GM19043 (cell line): Measurements from ENCODE around the gene CEP162.
"Not testable (repeated sequence)": the region's sequence is repeated elsewhere in the genome, so short reads cannot be mapped to it uniquely, and the experiment has no call there.

Experiments used
- ATAC-seq: cut with Tn5 transposase; IDR thresholded peaks from one replicate; pipeline ENCODE4 v1.9.1; 2021; ENCODE audit warnings: low read depth; ENCODE audit not compliant: unreplicated experiment

The CEP162 gene

DNA sequence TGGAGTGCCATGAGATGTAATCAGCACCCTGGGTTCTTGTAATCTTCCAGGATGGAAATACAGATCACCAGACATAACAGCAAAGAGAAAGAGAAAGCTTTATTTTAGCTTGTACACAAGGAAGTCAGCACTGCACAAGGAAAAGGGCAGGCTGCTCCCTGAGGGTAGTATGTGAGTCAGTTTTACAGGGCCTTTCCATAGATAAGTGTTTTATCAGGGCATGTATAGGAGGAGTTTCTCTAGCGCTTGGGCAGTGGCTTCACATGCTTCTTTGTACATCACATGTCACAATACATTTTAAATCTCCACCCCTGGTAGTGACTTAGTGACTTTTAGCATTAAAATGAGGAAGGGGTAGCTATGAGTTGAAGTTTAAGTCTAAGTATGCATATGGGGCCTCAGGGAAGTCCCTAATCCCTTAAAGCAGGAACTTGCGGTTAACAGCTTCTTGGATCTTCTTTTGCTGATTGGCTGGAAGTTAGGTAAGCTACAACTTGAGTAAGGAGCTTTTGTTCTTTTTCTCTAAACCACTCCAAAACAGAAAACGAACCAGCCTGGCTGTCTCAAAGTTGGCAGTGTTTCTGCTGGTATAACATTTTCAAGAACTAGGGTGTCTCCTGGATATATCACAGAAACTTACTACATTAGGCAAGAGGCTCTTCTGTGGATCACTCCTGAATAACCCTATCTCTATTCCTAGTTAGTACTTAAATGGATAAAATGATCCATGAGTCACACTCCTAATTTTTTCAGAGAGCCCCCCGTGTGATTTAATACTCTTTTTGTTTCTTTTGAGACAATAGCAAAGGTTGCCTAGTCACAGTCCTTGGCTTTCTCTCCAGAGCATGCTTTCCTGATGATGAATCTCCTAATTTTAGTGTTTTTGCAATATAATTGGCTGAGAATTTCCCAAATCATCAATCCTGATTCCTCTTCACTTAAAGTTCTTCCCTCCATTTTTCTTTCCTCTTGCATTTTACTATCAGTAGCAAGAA is 133.7 kb downstream of the CEP162 start:
- no peak for ATAC-seq

DNA sequence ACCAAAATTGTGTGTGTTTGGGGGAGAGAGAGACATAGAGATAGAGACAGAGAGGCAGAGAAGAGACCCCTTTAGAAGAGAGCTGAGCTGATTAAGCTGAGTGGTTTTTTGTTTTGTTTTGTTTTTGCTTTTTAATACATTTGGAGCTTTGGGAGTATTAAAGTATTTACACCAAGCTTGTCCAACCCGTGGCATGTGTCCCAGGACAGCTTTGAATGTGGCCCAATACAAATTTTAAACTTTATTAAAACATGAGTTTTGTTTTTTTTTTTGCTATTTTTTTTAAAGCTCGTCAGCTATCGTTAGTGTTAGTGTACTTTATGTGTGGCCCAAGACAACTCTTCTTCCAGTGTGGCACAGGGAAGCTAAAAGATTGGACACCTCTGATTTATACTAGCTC is 137.9 kb downstream of the CEP162 start:
- no peak for ATAC-seq

DNA sequence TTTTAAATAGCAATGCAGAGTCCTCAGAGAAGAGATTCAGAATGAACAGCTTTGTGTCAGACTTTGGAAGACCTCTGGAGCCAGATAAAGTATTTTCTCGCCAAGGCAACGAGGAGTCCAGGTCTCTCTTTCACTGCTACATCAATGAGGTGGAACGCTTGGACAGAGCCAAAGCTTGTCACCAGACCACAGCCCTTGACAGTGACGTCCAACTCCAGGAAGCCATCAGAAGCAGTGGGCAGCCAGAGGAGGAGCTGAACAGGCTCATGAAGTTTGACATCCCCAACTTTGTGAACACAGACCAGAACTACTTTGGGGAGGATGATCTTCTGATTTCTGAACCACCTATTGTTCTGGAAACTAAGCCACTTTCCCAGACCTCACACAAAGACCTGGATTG is 138.4 kb downstream of the CEP162 start:
- no peak for ATAC-seq

DNA sequence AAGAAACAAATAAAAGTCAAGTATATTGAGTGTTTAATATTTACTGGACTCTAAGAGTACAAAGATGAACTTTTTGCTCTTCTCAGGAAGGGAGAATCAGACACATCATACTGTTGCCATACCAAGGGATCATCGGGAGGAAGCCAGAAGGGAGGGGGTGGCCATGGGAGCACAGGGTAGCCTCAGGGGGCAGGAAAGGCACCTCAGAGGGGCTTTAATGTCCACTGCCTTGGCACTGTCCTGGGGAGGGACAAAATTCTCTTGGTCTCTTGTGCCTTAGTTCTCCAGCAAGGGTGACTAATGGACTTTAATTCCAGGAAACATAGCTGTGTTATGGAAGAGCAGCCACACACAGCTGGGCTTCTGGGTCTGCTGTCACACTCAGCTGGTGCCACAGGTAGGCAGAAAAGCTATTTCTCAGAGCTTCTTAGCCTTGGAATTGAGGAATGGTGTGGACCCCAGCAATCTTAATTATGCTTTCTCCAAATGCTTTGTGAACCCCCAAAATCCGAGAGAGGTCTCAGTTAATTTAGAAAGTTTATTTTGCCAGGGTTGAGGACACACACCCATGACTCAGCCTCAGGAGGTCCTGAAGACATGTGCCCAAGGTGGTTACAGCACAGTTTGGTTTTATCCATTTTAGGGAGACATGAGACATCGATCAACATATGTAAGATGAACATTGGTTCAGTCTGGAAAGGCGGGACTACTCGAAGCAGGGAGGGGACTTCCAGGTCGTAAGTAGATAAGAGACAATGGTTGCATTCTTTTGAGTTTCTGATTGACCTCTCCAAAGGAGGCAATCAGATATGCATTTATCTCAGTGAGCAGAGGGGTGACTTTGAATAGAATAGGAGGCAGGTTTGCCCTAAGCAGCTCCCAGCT is 140.7 kb downstream of the CEP162 start:
- ATAC-seq, result no peak

DNA sequence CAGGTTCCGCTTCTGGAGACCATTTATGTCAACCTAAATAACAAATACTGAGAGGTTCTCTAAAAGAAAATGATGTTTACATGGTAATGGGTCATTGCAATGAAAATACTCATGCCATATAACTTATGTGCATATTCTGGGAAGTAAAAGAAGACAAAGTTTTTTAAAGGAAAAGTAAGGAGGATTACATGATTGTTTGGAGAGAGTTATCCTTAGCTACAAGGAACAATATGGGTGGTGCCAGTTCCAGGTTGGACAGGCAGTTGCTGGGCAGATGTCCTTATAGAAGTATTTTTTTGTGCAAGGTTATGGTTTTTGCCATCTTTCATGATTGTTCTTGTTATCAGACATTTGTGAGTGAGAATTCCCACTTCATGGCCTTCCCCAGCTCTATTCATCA is 141.4 kb downstream of the CEP162 start:
- ATAC-seq, result no peak

DNA sequence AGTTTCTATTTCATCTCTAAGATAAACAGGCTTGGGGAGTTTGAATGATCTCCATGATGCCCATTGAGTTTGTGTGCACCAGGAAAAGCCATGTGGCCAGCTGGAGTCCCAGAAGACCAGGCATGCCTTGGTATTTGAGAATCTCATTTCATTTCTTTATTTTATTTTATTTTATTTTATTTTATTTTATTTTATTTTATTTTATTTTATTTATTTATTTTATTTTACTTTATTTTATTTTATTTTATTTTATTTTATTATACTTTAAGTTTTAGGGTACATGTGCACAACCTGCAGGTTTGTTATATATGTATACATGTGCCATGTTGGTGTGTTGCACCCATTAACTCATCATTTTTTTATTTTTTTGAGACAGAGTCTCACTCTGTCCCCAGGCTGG is 142.7 kb downstream of the CEP162 start:
- ATAC-seq, result not testable (repeated sequence)

DNA sequence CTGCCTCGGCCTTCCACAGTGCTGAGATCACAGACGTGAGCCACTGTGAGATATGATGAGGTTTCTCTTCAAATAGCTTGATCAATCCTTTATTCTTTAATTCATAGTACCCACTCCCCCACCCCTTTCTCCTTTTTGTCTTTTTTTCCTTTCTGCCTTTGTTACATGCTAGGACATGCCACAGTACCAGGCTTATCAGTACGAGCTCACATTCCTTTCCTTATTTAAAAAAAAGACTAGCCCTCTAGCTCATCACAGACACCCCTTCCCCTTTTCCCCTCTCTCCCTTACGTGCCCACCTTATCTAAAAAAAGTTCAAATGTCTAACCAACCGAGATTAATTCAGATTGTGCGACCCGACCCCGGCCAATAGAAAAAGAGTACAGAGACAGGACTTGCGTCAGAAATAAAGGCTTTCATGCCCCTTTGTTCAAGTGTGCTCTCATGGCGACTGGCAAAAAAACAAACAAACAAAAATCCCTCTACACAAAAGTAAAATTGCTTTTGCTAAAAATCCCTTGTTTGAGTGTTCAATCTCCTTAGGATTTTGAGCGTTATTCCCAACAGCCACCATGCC is 144.7 kb downstream of the CEP162 start:
- ATAC-seq, result no peak

DNA sequence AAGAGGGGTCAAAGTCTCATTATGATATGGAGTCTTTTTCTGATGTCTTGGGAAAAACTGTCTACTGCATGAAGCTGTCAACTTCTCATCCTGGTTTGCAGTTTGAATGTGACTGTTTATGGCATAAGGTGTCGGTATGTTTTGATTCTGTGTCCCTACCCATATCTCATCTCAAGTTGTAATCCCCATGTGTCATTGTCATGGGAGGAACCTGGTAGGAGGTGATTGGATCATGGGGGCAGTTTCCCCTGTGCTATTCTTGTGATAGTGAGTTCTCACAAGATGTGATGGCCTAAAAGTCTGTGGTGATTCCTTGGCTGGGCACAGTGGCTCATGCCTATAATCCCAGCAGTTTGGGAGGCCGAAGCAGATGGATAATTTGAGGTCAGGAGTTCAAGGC is 146.2 kb downstream of the CEP162 start:
- no peak for ATAC-seq

DNA sequence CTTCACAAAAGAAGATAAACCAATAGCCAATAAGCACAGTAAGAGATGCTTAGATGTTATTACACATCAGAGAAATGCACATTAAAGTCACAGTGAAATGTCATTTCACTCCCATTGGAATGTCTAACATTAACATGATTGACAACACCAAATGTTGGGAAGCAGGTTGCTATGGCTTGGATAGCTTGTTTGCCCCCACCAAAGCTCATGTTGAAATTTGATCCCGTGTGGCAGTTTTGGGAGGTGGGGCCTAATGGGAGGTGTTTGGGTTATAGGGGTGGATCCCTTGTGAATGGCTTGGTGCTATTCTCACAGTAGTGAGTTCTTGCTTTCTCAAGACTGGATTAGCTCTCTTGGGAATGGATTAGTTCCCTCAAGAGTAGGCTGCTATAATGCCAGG is 149.1 kb downstream of the CEP162 start:
- ATAC-seq, result no peak

DNA sequence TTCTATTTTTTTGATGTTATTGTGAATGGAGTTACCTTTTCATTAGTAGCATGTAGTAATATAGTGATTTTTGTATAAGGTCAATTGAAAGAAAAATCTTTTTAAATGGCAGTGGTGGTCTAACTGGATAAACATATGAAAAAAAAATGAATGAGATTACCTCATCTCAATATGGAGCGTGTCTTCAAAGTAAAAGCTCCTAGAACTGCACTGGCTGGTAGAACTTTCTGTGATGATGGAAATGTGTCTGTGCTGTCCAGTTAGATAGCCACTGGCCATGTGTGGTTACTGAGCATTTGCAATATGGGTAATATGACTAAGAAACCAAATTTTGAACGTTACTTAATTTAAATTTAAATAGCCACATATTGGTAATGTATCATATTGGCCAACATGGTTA is 149.8 kb downstream of the CEP162 start:
- no peak for ATAC-seq

DNA sequence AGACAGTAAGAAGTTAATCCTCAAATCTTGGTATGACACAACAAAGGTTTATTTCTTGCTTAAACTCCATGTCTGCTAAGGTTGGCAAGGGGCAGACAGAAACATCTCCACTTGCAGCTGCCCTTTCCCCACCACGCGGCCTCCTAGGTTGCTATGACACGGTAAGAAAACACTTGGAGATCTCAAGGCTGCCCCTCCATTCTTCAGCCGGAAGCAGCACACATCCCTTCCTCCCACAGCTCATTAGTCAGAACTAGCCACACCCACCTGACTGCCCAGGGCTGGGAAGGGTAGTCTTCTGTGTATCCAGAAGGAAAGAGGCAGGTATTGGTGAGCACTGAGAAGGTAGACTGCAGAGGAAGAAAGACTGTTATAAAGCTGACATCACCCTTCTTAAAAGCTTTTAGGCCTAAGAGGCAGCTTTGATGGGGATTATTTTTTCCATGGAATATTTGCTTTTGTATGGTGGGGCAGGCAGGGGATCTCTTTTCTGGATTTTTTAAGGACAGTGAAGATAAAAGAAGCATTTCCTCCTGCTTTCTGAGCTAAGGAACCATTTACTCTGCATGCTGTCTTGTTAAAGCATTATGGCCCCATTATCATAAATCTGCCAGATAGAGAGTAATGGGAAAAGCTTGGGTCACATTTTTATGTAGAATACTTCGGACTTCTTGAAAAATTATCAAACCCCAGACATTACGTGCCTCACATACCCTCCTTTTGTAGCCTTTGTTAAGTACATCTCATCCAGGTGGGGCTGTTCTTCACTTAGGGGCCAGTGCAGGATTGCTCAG is 152.3 kb downstream of the CEP162 start:
- no peak for ATAC-seq
